Stimulated activated CD4-positive, alpha-beta T cell treated with anti-CD3 and anti-CD28 coated beads, Interleukin-4, amount 100 ng/mL, for 48 hours (primary cell): ENCODE data around the gene DYNC1I1.

Experiments used
- DNase-seq, 2 donors: peaks; one replicate each; pipeline ENCODE4 v3.0.0-alpha.2; 2020; ENCODE audit warnings: low read depth in 2 of 2

Gene DYNC1I1

GRCh38 chr7:96136600-96137239, 364.4 kb downstream of the DYNC1I1 start:
- no peak for DNase-seq

GRCh38 chr7:96143495-96144259, 371.3 kb downstream of the DYNC1I1 start:
- DNase-seq = no peak

GRCh38 chr7:96144260-96144526, 371.8 kb downstream of the DYNC1I1 start:
- no peak for DNase-seq
